ENCODE measurements around the gene UTP4. TPM values are rescaled to one million over a fixed set of nuclear protein-coding genes. Genes with fewer than 3 reads are reported as not detected.
"Not testable (repeated sequence)": the region's sequence is repeated elsewhere in the genome, so short reads cannot be mapped to it uniquely, and the experiment has no call there.

Gene UTP4
- total RNA-seq, 1 experiment from 2014 or later = 125 TPM

GRCh38 chr16:69126221-69126620, 6.2 kb upstream of the UTP4 start:
- H3K9me3 ChIP-seq (ENCODE audit: control insufficient read depth in 1 of 2, insufficient read depth in 1 of 2, low read depth in 1 of 2, low read length in 2 of 2) = no peaks in the 10 kb centered on the region
- POLR2A ChIA-PET = no interaction called here
- no TSS peak for BruUV-seq (replicated peaks)

GRCh38 chr16:69126801-69127200, 5.6 kb upstream of the UTP4 start:
- H3K4me2 ChIP-seq (ENCODE audit: low read length); H3K27me3 ChIP-seq (ENCODE audit: insufficient read depth, low read length); H4K20me1 ChIP-seq (ENCODE audit: insufficient read depth); H2AFZ ChIP-seq (ENCODE audit: low read depth, low read length, poor library complexity, severe bottlenecking); RAD21 ChIA-PET (ENCODE audit: low non-redundant PET in 1 of 2, low total read pairs in 2 of 2, uncharacterized antibody in 2 of 2, unreplicated experiment in 2 of 2); BruUV-seq (replicated peaks); H3K9ac ChIP-seq (ENCODE audit: low read length); H3K9me3 ChIP-seq (ENCODE audit: control insufficient read depth in 1 of 2, insufficient read depth in 1 of 2, low read depth in 1 of 2, low read length in 2 of 2); ATAC-seq; H3K27ac ChIP-seq (ENCODE audit: low read depth, low read length); CTCF ChIA-PET; DNase-seq (ENCODE audit: low read depth, low spot score); H3K4me3 ChIP-seq (replicated peaks in 1 of 2; ENCODE audit: low read depth in 1 of 2, low read length in 2 of 2); H3K9me2 ChIP-seq (ENCODE audit: insufficient read depth): not testable (repeated sequence)
- intact Hi-C loops (cut with micrococcal nuclease) = loop anchor here (10.0 kb wide), 1 partner anchor 602 kb away; no protein-coding TSS in a partner anchor
- H3K36me3 ChIP-seq (ENCODE audit: control insufficient read depth in 1 of 2, insufficient read depth in 2 of 2, low read length in 2 of 2) = peaks cover 0 to 17% of the 10 kb centered on the region in 2 experiments; a peak in 3 of 4 replicates
- H3K79me2 ChIP-seq (ENCODE audit: insufficient read depth, low read length) = peaks cover 96% of the 10 kb centered on the region
- POLR2A ChIA-PET = interaction anchor here (0.7 kb wide), 1 partner anchor 260 kb away, joined by 3 read pairs; no protein-coding TSS in a partner anchor
- H3K4me1 ChIP-seq (ENCODE audit: control insufficient read depth in 1 of 2, insufficient read depth in 2 of 2, low read length in 2 of 2) = peaks cover 5 to 19% of the 10 kb centered on the region in 2 experiments; a peak in 3 of 4 replicates

More at GRCh38 chr16:69126221-69126620, 6.2 kb upstream of the UTP4 start:
- ChIA-PET RAD21 (ENCODE audit: low non-redundant PET in 1 of 2, low total read pairs in 2 of 2, uncharacterized antibody in 2 of 2, unreplicated experiment in 2 of 2) (no interaction called here), CTCF (interaction anchor here (1.3 to 3.1 kb wide), 3 partner anchors 223 to 536 kb away, joined by 3 to 16 read pairs (median 6); no protein-coding TSS in a partner anchor)
- ATAC-seq (no peak), DNase-seq (ENCODE audit: low read depth, low spot score) (no peak)
- Histone ChIP-seq H3K9ac (ENCODE audit: low read length) (no peak overlapping the region), H3K36me3 (ENCODE audit: control insufficient read depth in 1 of 2, insufficient read depth in 2 of 2, low read length in 2 of 2) (peaks cover under 1 to 17% of the 10 kb centered on the region in 2 experiments), H2AFZ (ENCODE audit: low read depth, low read length, poor library complexity, severe bottlenecking) (no peak overlapping the region), H3K27me3 (ENCODE audit: insufficient read depth, low read length) (no peaks in the 10 kb centered on the region), H3K79me2 (ENCODE audit: insufficient read depth, low read length) (peaks cover 90% of the 10 kb centered on the region), H3K4me2 (ENCODE audit: low read length) (no peak overlapping the region), H3K4me3 (replicated peaks in 1 of 2; ENCODE audit: low read depth in 1 of 2, low read length in 2 of 2) (no peak overlapping the region), H3K4me1 (ENCODE audit: control insufficient read depth in 1 of 2, insufficient read depth in 2 of 2, low read length in 2 of 2) (peaks cover 5 to 18% of the 10 kb centered on the region in 2 experiments; a peak in 3 of 4 replicates), H3K27ac (ENCODE audit: low read depth, low read length) (no peak overlapping the region), H3K9me2 (ENCODE audit: insufficient read depth) (no peaks in the 10 kb centered on the region), H4K20me1 (ENCODE audit: insufficient read depth) (no peaks in the 10 kb centered on the region)
- TF ChIP-seq SRF (IDR thresholded peaks at IDR 0.05; ENCODE audit: low read depth) (no peak), EZH2 (IDR thresholded peaks at IDR 0.05) (no peak), ZNF274 (IDR thresholded peaks at IDR 0.05; ENCODE audit: low read depth, low read length) (no peak), SIN3A (IDR thresholded peaks at IDR 0.05; ENCODE audit: low read depth) (no peak), FOSL1 (IDR thresholded peaks at IDR 0.05; ENCODE audit: low read depth) (no peak), EGR1 (IDR thresholded peaks at IDR 0.05; ENCODE audit: low read depth) (no peak), CTCF (IDR thresholded peaks at IDR 0.05 in 2 of 3, conservative IDR thresholded peaks at IDR 0.05 in 1 of 3; ENCODE audit: borderline replicate concordance in 1 of 3, insufficient read depth in 1 of 3, low read depth in 2 of 3, low read length in 2 of 3) (no peak), ZBTB33 (IDR thresholded peaks at IDR 0.05; ENCODE audit: extremely low read depth, insufficient replicate concordance, low read length) (no peak), CBX3 (IDR thresholded peaks at IDR 0.05; ENCODE audit: low read depth) (no peak), POLR2AphosphoS5 (IDR thresholded peaks at IDR 0.05; ENCODE audit: low read depth, low read length) (no peak), MAX (IDR thresholded peaks at IDR 0.05) (no peak), CEBPB (IDR thresholded peaks at IDR 0.05; ENCODE audit: low read depth) (no peak), RAD21 (IDR thresholded peaks at IDR 0.05; ENCODE audit: low read depth) (no peak), TCF7L2 (IDR thresholded peaks at IDR 0.05; ENCODE audit: borderline replicate concordance, extremely low read depth, insufficient read depth, insufficient read length) (no peak)
- intact Hi-C loops (cut with micrococcal nuclease) = loop anchor here (10.0 kb wide), 1 partner anchor 601 kb away; no protein-coding TSS in a partner anchor

All from HCT116 (cell line).